Measurements from ENCODE around the gene FLRT2. TPM values are rescaled to one million over a fixed set of nuclear protein-coding genes. Genes with fewer than 3 reads are reported as not detected.

Gene FLRT2
- total RNA-seq, 1 experiment from 2014 or later = 2.1 TPM

GRCh38 chr14:85644211-85644610 is 114.3 kb downstream of the FLRT2 start:
- Histone ChIP-seq H2AFZ (no peak overlapping the region), H3K36me3 (ENCODE audit: low read depth) (no peaks in the 10 kb centered on the region), H3K4me3 (no peak overlapping the region), H3K4me1 (replicated peaks; ENCODE audit: insufficient read depth) (no peaks in the 10 kb centered on the region), H3K27me3 (ENCODE audit: insufficient read depth, low read depth) (no peaks in the 10 kb centered on the region), H4K20me1 (ENCODE audit: insufficient read depth) (no peaks in the 10 kb centered on the region), H3K79me2 (ENCODE audit: low read depth) (no peaks in the 10 kb centered on the region), H3K9me3 (ENCODE audit: insufficient read depth, low read depth) (no peaks in the 10 kb centered on the region), H3K27ac (no peak overlapping the region), H3K9me2 (ENCODE audit: insufficient read depth) (no peaks in the 10 kb centered on the region), H3K4me2 (no peak overlapping the region), H3F3A (ENCODE audit: insufficient read depth, low read depth) (no peaks in the 10 kb centered on the region)
- DNase-seq = no peak
- BruUV-seq (replicated peaks) = no TSS peak
- CTCF ChIA-PET = no interaction called here
- POLR2A ChIA-PET (ENCODE audit: unreplicated experiment) = no interaction called here
- intact Hi-C loops (cut with micrococcal nuclease; ENCODE audit: unreplicated experiment) = no loop called here
- no peak for TF ChIP-seq EZH2 (IDR thresholded peaks at IDR 0.05; ENCODE audit: low read depth)
- no peak for TF ChIP-seq CTCF (conservative IDR thresholded peaks at IDR 0.05)

GRCh38 chr14:85653029-85653428 is 123.1 kb downstream of the FLRT2 start:
- no TSS peak for BruUV-seq (replicated peaks)

GRCh38 chr14:85660243-85660922 is 130.4 kb downstream of the FLRT2 start:
- Histone ChIP-seq H4K20me1 (ENCODE audit: insufficient read depth) (no peaks in the 10 kb centered on the region), H3K4me2 (no peak overlapping the region), H3K4me3 (no peak overlapping the region), H3K36me3 (ENCODE audit: low read depth) (no peaks in the 10 kb centered on the region), H3F3A (ENCODE audit: insufficient read depth, low read depth) (no peaks in the 10 kb centered on the region), H3K4me1 (replicated peaks; ENCODE audit: insufficient read depth) (no peaks in the 10 kb centered on the region), H3K27me3 (ENCODE audit: insufficient read depth, low read depth) (no peaks in the 10 kb centered on the region), H3K27ac (no peak overlapping the region), H3K79me2 (ENCODE audit: low read depth) (no peaks in the 10 kb centered on the region), H3K9me2 (ENCODE audit: insufficient read depth) (no peaks in the 10 kb centered on the region), H2AFZ (no peak overlapping the region), H3K9me3 (ENCODE audit: insufficient read depth, low read depth) (no peaks in the 10 kb centered on the region)
- POLR2A ChIA-PET (ENCODE audit: unreplicated experiment) = no interaction called here
- BruUV-seq (replicated peaks) = no TSS peak
- DNase-seq = no peak
- intact Hi-C loops (cut with micrococcal nuclease; ENCODE audit: unreplicated experiment) = no loop called here
- CTCF ChIA-PET = no interaction called here
- TF ChIP-seq CTCF (conservative IDR thresholded peaks at IDR 0.05) (no peak), EZH2 (IDR thresholded peaks at IDR 0.05; ENCODE audit: low read depth) (no peak)

More at GRCh38 chr14:85653029-85653428, 123.1 kb downstream of the FLRT2 start:
- Histone ChIP-seq H4K20me1 (ENCODE audit: insufficient read depth) (no peaks in the 10 kb centered on the region), H3K4me1 (replicated peaks; ENCODE audit: insufficient read depth) (no peaks in the 10 kb centered on the region), H3K9me2 (ENCODE audit: insufficient read depth) (no peaks in the 10 kb centered on the region), H3K4me2 (no peak overlapping the region), H3K27me3 (ENCODE audit: insufficient read depth, low read depth) (no peaks in the 10 kb centered on the region), H3F3A (ENCODE audit: insufficient read depth, low read depth) (no peaks in the 10 kb centered on the region), H3K27ac (no peak overlapping the region), H3K4me3 (no peak overlapping the region), H3K9me3 (ENCODE audit: insufficient read depth, low read depth) (no peaks in the 10 kb centered on the region), H3K79me2 (ENCODE audit: low read depth) (no peaks in the 10 kb centered on the region), H3K36me3 (ENCODE audit: low read depth) (no peaks in the 10 kb centered on the region), H2AFZ (no peak overlapping the region)
- ChIA-PET CTCF (no interaction called here), POLR2A (ENCODE audit: unreplicated experiment) (no interaction called here)
- TF ChIP-seq EZH2 (IDR thresholded peaks at IDR 0.05; ENCODE audit: low read depth) (no peak), CTCF (conservative IDR thresholded peaks at IDR 0.05) (no peak)
- intact Hi-C loops (cut with micrococcal nuclease; ENCODE audit: unreplicated experiment) = no loop called here
- no peak for DNase-seq
